Activated CD4-positive, CD25-positive, alpha-beta regulatory T cell treated with anti-CD3 and anti-CD28 coated beads, Interleukin-2, amount 50 U/mL, for 16 hours (primary cell): Measurements from ENCODE around the gene LUZP2.
"Not testable (repeated sequence)": the region's sequence is repeated elsewhere in the genome, so short reads cannot be mapped to it uniquely, and the experiment has no call there.

Experiments
- DNase-seq: peaks from one replicate; pipeline ENCODE4 v3.0.0-alpha.2; 2020; ENCODE audit warnings: low read depth, low spot score

LUZP2 gene

GRCh38 chr11:24900514-24900913 lies 403.7 kb downstream of the LUZP2 start:
- no peak for DNase-seq

GRCh38 chr11:24900960-24901549 lies 404.2 kb downstream of the LUZP2 start:
- no peak for DNase-seq

- no peak for DNase-seq
Observed at GRCh38 chr11:24903555-24903954, 406.7 kb downstream of the LUZP2 start.

GRCh38 chr11:24925091-24925490 lies 428.2 kb downstream of the LUZP2 start:
- DNase-seq = no peak

- DNase-seq = no peak
Observed at GRCh38 chr11:24932110-24933000, 435.5 kb downstream of the LUZP2 start.

GRCh38 chr11:24934733-24935439 lies 438.0 kb downstream of the LUZP2 start:
- no peak for DNase-seq

GRCh38 chr11:24944891-24945290 lies 448.0 kb downstream of the LUZP2 start:
- DNase-seq = no peak

- DNase-seq = no peak
Observed at GRCh38 chr11:24949406-24949805, 452.6 kb downstream of the LUZP2 start.

GRCh38 chr11:24963852-24964251 lies 467.0 kb downstream of the LUZP2 start:
- DNase-seq = no peak

GRCh38 chr11:24965748-24966147 lies 468.9 kb downstream of the LUZP2 start:
- no peak for DNase-seq

- not testable (repeated sequence) for DNase-seq
Observed at GRCh38 chr11:24993903-24994302, 497.1 kb downstream of the LUZP2 start.

- not testable (repeated sequence) for DNase-seq
Observed at GRCh38 chr11:24999929-25000328, 503.1 kb downstream of the LUZP2 start.

GRCh38 chr11:25037431-25037830 lies 540.6 kb downstream of the LUZP2 start:
- DNase-seq = no peak

GRCh38 chr11:25038131-25038530 lies 541.3 kb downstream of the LUZP2 start:
- no peak for DNase-seq

- no peak for DNase-seq
Observed at GRCh38 chr11:25039165-25039564, 542.3 kb downstream of the LUZP2 start.

GRCh38 chr11:25048632-25049031 lies 551.8 kb downstream of the LUZP2 start:
- DNase-seq = no peak

GRCh38 chr11:25052844-25053243 lies 556.0 kb downstream of the LUZP2 start:
- no peak for DNase-seq

GRCh38 chr11:25057861-25058260 lies 561.0 kb downstream of the LUZP2 start:
- DNase-seq = no peak

- no peak for DNase-seq
Observed at GRCh38 chr11:25065746-25066145, 568.9 kb downstream of the LUZP2 start.

- no peak for DNase-seq
Observed at GRCh38 chr11:25066706-25067105, 569.9 kb downstream of the LUZP2 start.

GRCh38 chr11:25068451-25068850 lies 571.6 kb downstream of the LUZP2 start:
- DNase-seq = no peak

GRCh38 chr11:25094085-25094802 lies 597.4 kb downstream of the LUZP2 start:
- DNase-seq = no peak
